Measurements from ENCODE around the gene DSCAM. TPM values are rescaled to one million over a fixed set of nuclear protein-coding genes. Genes with fewer than 3 reads are reported as not detected.

DSCAM gene
- total and polyA plus RNA-seq, 2 donors (not counting 3 experiments of a cell fraction or from before 2014, with no cell fraction given): not detected

DNA sequence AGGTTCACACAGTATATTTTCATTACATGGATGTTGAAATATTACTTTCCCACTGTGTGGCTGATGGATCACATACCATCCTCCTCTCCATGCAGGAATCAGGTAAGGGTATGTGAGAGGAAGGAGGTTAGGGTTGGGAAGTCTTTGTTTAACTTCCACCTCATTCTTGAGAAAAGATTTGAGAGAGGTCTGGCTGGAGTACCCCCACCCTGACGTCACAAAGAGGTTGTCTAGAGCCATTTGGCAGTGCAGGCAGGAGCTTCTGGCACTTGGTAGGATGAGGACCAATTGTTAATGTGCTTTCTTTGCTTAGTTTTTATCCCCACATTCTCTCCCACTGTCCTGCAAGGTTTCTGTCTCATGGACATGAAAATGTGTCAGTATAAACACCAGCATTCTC is 356.6 kb downstream of the DSCAM start:
- H3K9me3 ChIP-seq (replicated peaks; ENCODE audit: control insufficient read depth, insufficient read depth, low read length): peaks cover 6% of the 10 kb centered on the region
- H3K36me3 ChIP-seq (ENCODE audit: control insufficient read depth in 2 of 2, extremely low read depth in 1 of 2, insufficient read depth in 2 of 2, low read length in 2 of 2): no peaks in the 10 kb centered on the region
- FAIRE-seq (no peak), DNase-seq (ENCODE audit: low read depth, low spot score) (no peak)
- H3K4me2 ChIP-seq (ENCODE audit: insufficient read depth, low read length): no peak overlapping the region
- no peaks in the 10 kb centered on the region for H3K27me3 ChIP-seq (ENCODE audit: control insufficient read depth in 2 of 2, insufficient read depth in 2 of 2, low read length in 2 of 2)
- no peak overlapping the region for H3K4me3 ChIP-seq (replicated peaks in 1 of 3; ENCODE audit: insufficient read depth in 1 of 3, low read depth in 1 of 3, low read length in 3 of 3)
- intact Hi-C loops (cut with micrococcal nuclease): no loop called here
- no peak overlapping the region for H3K27ac ChIP-seq (ENCODE audit: insufficient read depth, low read depth, low read length)
- H4K20me1 ChIP-seq (replicated peaks; ENCODE audit: control insufficient read depth, extremely low read depth, insufficient read depth, low read length): no peaks in the 10 kb centered on the region
- TF ChIP-seq FOS (IDR thresholded peaks at IDR 0.05; ENCODE audit: borderline replicate concordance, insufficient read depth, low read length) (no peak), JUN (IDR thresholded peaks at IDR 0.05; ENCODE audit: borderline replicate concordance, insufficient read depth, insufficient read length, low read depth) (no peak), POLR2AphosphoS5 (IDR thresholded peaks at IDR 0.05; ENCODE audit: insufficient read depth, low read depth, low read length) (no peak), MYC (IDR thresholded peaks at IDR 0.05; ENCODE audit: low read depth, low read length) (no peak), GATA2 (IDR thresholded peaks at IDR 0.05; ENCODE audit: insufficient read depth, insufficient read length, low read depth, low read length) (no peak), MAX (IDR thresholded peaks at IDR 0.05; ENCODE audit: insufficient read depth, insufficient read length) (no peak), POLR2A (IDR thresholded peaks at IDR 0.05; ENCODE audit: low read depth, low read length) (no peak), EZH2 (IDR thresholded peaks at IDR 0.05; ENCODE audit: borderline replicate concordance, low read depth, low read length, severe bottlenecking) (no peak)
- TF ChIP-seq, protein P1, sequence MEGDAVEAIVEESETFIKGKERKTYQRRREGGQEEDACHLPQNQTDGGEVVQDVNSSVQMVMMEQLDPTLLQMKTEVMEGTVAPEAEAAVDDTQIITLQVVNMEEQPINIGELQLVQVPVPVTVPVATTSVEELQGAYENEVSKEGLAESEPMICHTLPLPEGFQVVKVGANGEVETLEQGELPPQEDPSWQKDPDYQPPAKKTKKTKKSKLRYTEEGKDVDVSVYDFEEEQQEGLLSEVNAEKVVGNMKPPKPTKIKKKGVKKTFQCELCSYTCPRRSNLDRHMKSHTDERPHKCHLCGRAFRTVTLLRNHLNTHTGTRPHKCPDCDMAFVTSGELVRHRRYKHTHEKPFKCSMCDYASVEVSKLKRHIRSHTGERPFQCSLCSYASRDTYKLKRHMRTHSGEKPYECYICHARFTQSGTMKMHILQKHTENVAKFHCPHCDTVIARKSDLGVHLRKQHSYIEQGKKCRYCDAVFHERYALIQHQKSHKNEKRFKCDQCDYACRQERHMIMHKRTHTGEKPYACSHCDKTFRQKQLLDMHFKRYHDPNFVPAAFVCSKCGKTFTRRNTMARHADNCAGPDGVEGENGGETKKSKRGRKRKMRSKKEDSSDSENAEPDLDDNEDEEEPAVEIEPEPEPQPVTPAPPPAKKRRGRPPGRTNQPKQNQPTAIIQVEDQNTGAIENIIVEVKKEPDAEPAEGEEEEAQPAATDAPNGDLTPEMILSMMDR (IDR thresholded peaks at IDR 0.05; ENCODE audit: extremely low read depth in 1 of 2, insufficient read depth in 1 of 2, low read depth in 1 of 2, low read length in 2 of 2): no peak
- H3K9ac ChIP-seq (replicated peaks; ENCODE audit: extremely low read depth, insufficient read depth, low read length): no peak overlapping the region
- dilution Hi-C loops (cut with MboI; ENCODE audit: extremely low pct_ligation_motif_present, low sequenced_read_pairs): no loop called here
- no TSS peak for BruUV-seq (replicated peaks)
- no peaks in the 10 kb centered on the region for H3K4me1 ChIP-seq (ENCODE audit: control insufficient read depth, extremely low read depth, insufficient read depth, low read length)
- no peaks in the 10 kb centered on the region for H3K9me1 ChIP-seq (replicated peaks; ENCODE audit: control insufficient read depth, extremely low read depth, insufficient read depth, low read length)
- H2AFZ ChIP-seq (ENCODE audit: low read depth, low read length): no peak overlapping the region
- POLR2A ChIA-PET: no interaction called here
- no peaks in the 10 kb centered on the region for H3K79me2 ChIP-seq (ENCODE audit: control insufficient read depth, insufficient read depth, low read length)
- CTCF ChIA-PET: no interaction called here
